Breast epithelium (tissue), 3 donors: ENCODE measurements around the gene GYPB.
"Not testable (repeated sequence)": the region's sequence is repeated elsewhere in the genome, so short reads cannot be mapped to it uniquely, and the experiment has no call there.

Experiments
- POLR2A ChIP-seq: fragments of 450-650 bp; IDR thresholded peaks from one replicate; pipeline ENCODE4 v1.6.1; 2016; ENCODE audit warnings: antibody characterized with exemption, mild to moderate bottlenecking, moderate library complexity
- POLR2AphosphoS5 ChIP-seq, 3 donors: sonication (generic); formaldehyde crosslinking; IDR thresholded peaks; one replicate each; pipeline ENCODE4 v1.6.1; 2017; ENCODE audit warnings: antibody characterized with exemption in 3 of 3

- TF ChIP-seq POLR2A; POLR2AphosphoS5 (IDR thresholded peaks at IDR 0.05): not testable (repeated sequence)
These were observed 1.9 kb downstream of the GYPB start for GRCh38 chr4:144017271-144017670.
